GM23338 (cell line): ENCODE results near the gene ANKRD60. TPM values are rescaled to one million over a fixed set of nuclear protein-coding genes. Genes with fewer than 3 reads are reported as not detected.

ENCODE experiments used
- ATAC-seq: fragments of 200-7000 bp; cut with Tn5 transposase; 3 replicates; pipeline ENCODE4 v1.9.1; 2020
- DNase-seq: peaks from one replicate; pipeline ENCODE4 v3.0.0-alpha.2; 2015; ENCODE audit warnings: low spot score
- H2AFZ ChIP-seq: fragments of 200-600 bp; sonication (generic); 2 replicates; pipeline ENCODE4 v1.8.0; 2016; ENCODE audit warnings: antibody characterized with exemption, mild to moderate bottlenecking, moderate library complexity
- H3F3A ChIP-seq: fragments of 200-600 bp; sonication (generic); replicated peaks from 2 replicates; pipeline ENCODE4 v1.8.0; 2017; ENCODE audit warnings: antibody characterized with exemption, mixed run types, low read depth
- H3K27ac ChIP-seq: fragments of 200-600 bp; sonication (generic); 2 replicates; pipeline ENCODE4 v1.6.1; 2016; ENCODE audit warnings: low read depth
- H3K27me3 ChIP-seq: fragments of 200-600 bp; sonication (generic); 2 replicates; pipeline ENCODE4 v1.8.0; 2016; ENCODE audit warnings: mild to moderate bottlenecking, mixed run types, moderate library complexity; ENCODE audit not compliant: insufficient read depth
- H3K36me3 ChIP-seq: fragments of 200-600 bp; sonication (generic); 2 replicates; pipeline ENCODE4 v1.8.0; 2016; ENCODE audit warnings: mild to moderate bottlenecking; ENCODE audit not compliant: insufficient read depth
- H3K4me1 ChIP-seq: fragments of 200-600 bp; sonication (generic); 2 replicates; pipeline ENCODE4 v1.8.0; 2016; ENCODE audit warnings: mild to moderate bottlenecking, moderate library complexity; ENCODE audit not compliant: insufficient read depth
- H3K4me2 ChIP-seq: fragments of 200-600 bp; sonication (generic); 2 replicates; pipeline ENCODE4 v1.7.1; 2017; ENCODE audit warnings: mixed run types
- H3K4me3 ChIP-seq: fragments of 200-600 bp; sonication (generic); 2 replicates; pipeline ENCODE4 v1.6.1; 2016; ENCODE audit warnings: mixed run types
- H3K79me2 ChIP-seq: fragments of 200-600 bp; sonication (generic); replicated peaks from 2 replicates; pipeline ENCODE4 v1.8.0; 2017; ENCODE audit warnings: mild to moderate bottlenecking; ENCODE audit not compliant: insufficient read depth
- H3K9me2 ChIP-seq: fragments of 200-600 bp; sonication (generic); 2 replicates; pipeline ENCODE4 v1.8.0; 2017; ENCODE audit not compliant: insufficient read depth
- H4K20me1 ChIP-seq: fragments of 200-600 bp; sonication (generic); replicated peaks from 2 replicates; pipeline ENCODE4 v1.8.0; 2017; ENCODE audit warnings: mild to moderate bottlenecking; ENCODE audit not compliant: insufficient read depth
- H3K27ac Mint-ChIP-seq: 2 replicates; pipeline ENCODE4 v1.8.0; 2020; ENCODE audit warnings: inconsistent platforms, mild to moderate bottlenecking, moderate library complexity, mixed read lengths
- H3K27me3 Mint-ChIP-seq: 3 replicates; pipeline ENCODE4 v1.8.0; 2022; ENCODE audit warnings: low read depth, mild to moderate bottlenecking, moderate library complexity, mixed read lengths, inconsistent platforms; ENCODE audit not compliant: insufficient read depth, poor library complexity
- H3K36me3 Mint-ChIP-seq: 3 replicates; pipeline ENCODE4 v1.8.0; 2021; ENCODE audit warnings: low read depth, mild to moderate bottlenecking, inconsistent platforms, moderate library complexity, mixed read lengths
- H3K4me1 Mint-ChIP-seq: 3 replicates; pipeline ENCODE4 v1.8.0; 2020; ENCODE audit warnings: mild to moderate bottlenecking, inconsistent platforms, mixed read lengths
- H3K4me3 Mint-ChIP-seq: 3 replicates; pipeline ENCODE4 v1.8.0; 2021; ENCODE audit warnings: moderate library complexity, mild to moderate bottlenecking, inconsistent platforms, mixed read lengths
- H3K9me3 Mint-ChIP-seq: 3 replicates; pipeline ENCODE4 v1.8.0; 2020; ENCODE audit warnings: moderate library complexity, mild to moderate bottlenecking, inconsistent platforms, mixed read lengths
- EZH2 ChIP-seq: fragments of 200-600 bp; sonication (generic); IDR thresholded peaks from one replicate; pipeline ENCODE4 v1.8.0; 2017; ENCODE audit warnings: antibody characterized with exemption, mild to moderate bottlenecking, low read depth; ENCODE audit not compliant: unreplicated experiment
- EZH2phosphoT487 ChIP-seq: fragments of 200-600 bp; sonication (generic); IDR thresholded peaks from one replicate; pipeline ENCODE4 v1.8.1; 2018; ENCODE audit warnings: antibody characterized with exemption; ENCODE audit not compliant: unreplicated experiment
- JUNB ChIP-seq: IDR thresholded peaks from one replicate; pipeline ENCODE4 v1.6.1; 2016; ENCODE audit warnings: antibody characterized with exemption; ENCODE audit not compliant: unreplicated experiment
- NANOG ChIP-seq: IDR thresholded peaks from 2 replicates; pipeline ENCODE4 v1.6.1; 2016; ENCODE audit warnings: antibody characterized with exemption, borderline replicate concordance
- POLR2AphosphoS5 ChIP-seq: IDR thresholded peaks from 2 replicates; pipeline ENCODE4 v1.6.1; 2016; ENCODE audit warnings: antibody characterized with exemption, low read depth
- ZNF114 ChIP-seq: fragments of 250-450 bp; sonication (Bioruptor Pico); IDR thresholded peaks from 2 replicates; pipeline ENCODE4 v1.5.0; 2020; ENCODE audit warnings: mild to moderate bottlenecking, moderate library complexity
- ZNF331 ChIP-seq: fragments of 250-450 bp; sonication (Bioruptor Pico); IDR thresholded peaks from 2 replicates; pipeline ENCODE4 v1.5.0; 2020; ENCODE audit warnings: low read depth, mild to moderate bottlenecking, moderate library complexity
- polyA plus RNA-seq: library from polyadenylated mRNA; unstranded; fragments of >200 nt; fragmentation: Nextera tagmentation; extraction: Ambion mirVana; gene quantifications from 2 replicates; pipeline ENCODE4 v1.2.1, GENCODE V29; 2016
- total RNA-seq: library from RNA; depleted of rRNA; stranded (reverse); fragments of >200 nt; shearing (Covaris generic); gene quantifications from 2 replicates; pipeline ENCODE4 v1.2.3, GENCODE V29; 2014
- TF ChIP-seq, protein P1 (sequence below): IDR thresholded peaks from one replicate; pipeline ENCODE4 v1.6.1; 2018; ENCODE audit warnings: antibody characterized with exemption; ENCODE audit not compliant: unreplicated experiment
- TF ChIP-seq, protein P2 (sequence below): fragments of 250-450 bp; sonication (Bioruptor Pico); IDR thresholded peaks from 2 replicates; pipeline ENCODE4 v1.5.0; 2020; ENCODE audit warnings: mild to moderate bottlenecking, moderate library complexity
- TF ChIP-seq, protein P3 (sequence below): IDR thresholded peaks from 2 replicates; pipeline ENCODE4 v1.6.1; 2016; ENCODE audit warnings: antibody characterized with exemption
- TF ChIP-seq, protein P4 (sequence below), 2 experiments: fragments of 200-600 bp in 1 of 2; sonication (generic) in 1 of 2; conservative IDR thresholded peaks; 2 replicates each; pipeline versions ENCODE4 v1.5.1 to v1.6.1; 2016 to 2017; ENCODE audit warnings: antibody characterized with exemption in 2 of 2, low read depth in 2 of 2, mild to moderate bottlenecking in 2 of 2, moderate library complexity in 1 of 2

The ANKRD60 gene
- total and polyA plus RNA-seq, 2 experiments from 2014 or later, result not detected

DNA sequence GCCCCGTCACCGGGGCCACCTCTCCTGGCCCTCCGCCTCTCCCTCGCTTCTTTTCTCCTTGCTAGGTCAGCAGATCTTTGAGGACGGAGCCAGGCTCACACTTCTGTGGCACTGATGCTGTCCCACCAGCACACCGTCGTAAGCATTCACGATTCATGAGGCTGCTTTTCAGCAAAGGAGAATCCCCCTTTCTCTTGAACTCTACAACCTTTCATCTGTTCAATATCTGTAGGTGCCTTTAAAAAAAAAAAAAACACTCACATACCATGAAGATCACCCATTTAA lies 31.3 kb downstream of the ANKRD60 start:
- H2AFZ ChIP-seq, result no peak overlapping the region
- H3K4me1 ChIP-seq, result no peaks in the 10 kb centered on the region
- no peak overlapping the region for H3K27ac Mint-ChIP-seq
- no peaks in the 10 kb centered on the region for H3K4me1 Mint-ChIP-seq
- no peaks in the 10 kb centered on the region for H4K20me1 ChIP-seq
- DNase-seq (no peak), ATAC-seq (no peak)
- H3K36me3 Mint-ChIP-seq, result peaks cover 7% of the 10 kb centered on the region; the same call in 2 of the 3 replicates
- H3K4me3 Mint-ChIP-seq, result no peak overlapping the region; the same call in 2 of the 3 replicates
- H3K4me2 ChIP-seq, result no peak overlapping the region
- H3K79me2 ChIP-seq, result no peaks in the 10 kb centered on the region
- TF ChIP-seq ZNF331 (CRISPR knock-in tag), result no peak
- TF ChIP-seq ZNF114, result no peak
- TF ChIP-seq, protein P1, sequence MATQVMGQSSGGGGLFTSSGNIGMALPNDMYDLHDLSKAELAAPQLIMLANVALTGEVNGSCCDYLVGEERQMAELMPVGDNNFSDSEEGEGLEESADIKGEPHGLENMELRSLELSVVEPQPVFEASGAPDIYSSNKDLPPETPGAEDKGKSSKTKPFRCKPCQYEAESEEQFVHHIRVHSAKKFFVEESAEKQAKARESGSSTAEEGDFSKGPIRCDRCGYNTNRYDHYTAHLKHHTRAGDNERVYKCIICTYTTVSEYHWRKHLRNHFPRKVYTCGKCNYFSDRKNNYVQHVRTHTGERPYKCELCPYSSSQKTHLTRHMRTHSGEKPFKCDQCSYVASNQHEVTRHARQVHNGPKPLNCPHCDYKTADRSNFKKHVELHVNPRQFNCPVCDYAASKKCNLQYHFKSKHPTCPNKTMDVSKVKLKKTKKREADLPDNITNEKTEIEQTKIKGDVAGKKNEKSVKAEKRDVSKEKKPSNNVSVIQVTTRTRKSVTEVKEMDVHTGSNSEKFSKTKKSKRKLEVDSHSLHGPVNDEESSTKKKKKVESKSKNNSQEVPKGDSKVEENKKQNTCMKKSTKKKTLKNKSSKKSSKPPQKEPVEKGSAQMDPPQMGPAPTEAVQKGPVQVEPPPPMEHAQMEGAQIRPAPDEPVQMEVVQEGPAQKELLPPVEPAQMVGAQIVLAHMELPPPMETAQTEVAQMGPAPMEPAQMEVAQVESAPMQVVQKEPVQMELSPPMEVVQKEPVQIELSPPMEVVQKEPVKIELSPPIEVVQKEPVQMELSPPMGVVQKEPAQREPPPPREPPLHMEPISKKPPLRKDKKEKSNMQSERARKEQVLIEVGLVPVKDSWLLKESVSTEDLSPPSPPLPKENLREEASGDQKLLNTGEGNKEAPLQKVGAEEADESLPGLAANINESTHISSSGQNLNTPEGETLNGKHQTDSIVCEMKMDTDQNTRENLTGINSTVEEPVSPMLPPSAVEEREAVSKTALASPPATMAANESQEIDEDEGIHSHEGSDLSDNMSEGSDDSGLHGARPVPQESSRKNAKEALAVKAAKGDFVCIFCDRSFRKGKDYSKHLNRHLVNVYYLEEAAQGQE, result no peak
- TF ChIP-seq, protein P2, sequence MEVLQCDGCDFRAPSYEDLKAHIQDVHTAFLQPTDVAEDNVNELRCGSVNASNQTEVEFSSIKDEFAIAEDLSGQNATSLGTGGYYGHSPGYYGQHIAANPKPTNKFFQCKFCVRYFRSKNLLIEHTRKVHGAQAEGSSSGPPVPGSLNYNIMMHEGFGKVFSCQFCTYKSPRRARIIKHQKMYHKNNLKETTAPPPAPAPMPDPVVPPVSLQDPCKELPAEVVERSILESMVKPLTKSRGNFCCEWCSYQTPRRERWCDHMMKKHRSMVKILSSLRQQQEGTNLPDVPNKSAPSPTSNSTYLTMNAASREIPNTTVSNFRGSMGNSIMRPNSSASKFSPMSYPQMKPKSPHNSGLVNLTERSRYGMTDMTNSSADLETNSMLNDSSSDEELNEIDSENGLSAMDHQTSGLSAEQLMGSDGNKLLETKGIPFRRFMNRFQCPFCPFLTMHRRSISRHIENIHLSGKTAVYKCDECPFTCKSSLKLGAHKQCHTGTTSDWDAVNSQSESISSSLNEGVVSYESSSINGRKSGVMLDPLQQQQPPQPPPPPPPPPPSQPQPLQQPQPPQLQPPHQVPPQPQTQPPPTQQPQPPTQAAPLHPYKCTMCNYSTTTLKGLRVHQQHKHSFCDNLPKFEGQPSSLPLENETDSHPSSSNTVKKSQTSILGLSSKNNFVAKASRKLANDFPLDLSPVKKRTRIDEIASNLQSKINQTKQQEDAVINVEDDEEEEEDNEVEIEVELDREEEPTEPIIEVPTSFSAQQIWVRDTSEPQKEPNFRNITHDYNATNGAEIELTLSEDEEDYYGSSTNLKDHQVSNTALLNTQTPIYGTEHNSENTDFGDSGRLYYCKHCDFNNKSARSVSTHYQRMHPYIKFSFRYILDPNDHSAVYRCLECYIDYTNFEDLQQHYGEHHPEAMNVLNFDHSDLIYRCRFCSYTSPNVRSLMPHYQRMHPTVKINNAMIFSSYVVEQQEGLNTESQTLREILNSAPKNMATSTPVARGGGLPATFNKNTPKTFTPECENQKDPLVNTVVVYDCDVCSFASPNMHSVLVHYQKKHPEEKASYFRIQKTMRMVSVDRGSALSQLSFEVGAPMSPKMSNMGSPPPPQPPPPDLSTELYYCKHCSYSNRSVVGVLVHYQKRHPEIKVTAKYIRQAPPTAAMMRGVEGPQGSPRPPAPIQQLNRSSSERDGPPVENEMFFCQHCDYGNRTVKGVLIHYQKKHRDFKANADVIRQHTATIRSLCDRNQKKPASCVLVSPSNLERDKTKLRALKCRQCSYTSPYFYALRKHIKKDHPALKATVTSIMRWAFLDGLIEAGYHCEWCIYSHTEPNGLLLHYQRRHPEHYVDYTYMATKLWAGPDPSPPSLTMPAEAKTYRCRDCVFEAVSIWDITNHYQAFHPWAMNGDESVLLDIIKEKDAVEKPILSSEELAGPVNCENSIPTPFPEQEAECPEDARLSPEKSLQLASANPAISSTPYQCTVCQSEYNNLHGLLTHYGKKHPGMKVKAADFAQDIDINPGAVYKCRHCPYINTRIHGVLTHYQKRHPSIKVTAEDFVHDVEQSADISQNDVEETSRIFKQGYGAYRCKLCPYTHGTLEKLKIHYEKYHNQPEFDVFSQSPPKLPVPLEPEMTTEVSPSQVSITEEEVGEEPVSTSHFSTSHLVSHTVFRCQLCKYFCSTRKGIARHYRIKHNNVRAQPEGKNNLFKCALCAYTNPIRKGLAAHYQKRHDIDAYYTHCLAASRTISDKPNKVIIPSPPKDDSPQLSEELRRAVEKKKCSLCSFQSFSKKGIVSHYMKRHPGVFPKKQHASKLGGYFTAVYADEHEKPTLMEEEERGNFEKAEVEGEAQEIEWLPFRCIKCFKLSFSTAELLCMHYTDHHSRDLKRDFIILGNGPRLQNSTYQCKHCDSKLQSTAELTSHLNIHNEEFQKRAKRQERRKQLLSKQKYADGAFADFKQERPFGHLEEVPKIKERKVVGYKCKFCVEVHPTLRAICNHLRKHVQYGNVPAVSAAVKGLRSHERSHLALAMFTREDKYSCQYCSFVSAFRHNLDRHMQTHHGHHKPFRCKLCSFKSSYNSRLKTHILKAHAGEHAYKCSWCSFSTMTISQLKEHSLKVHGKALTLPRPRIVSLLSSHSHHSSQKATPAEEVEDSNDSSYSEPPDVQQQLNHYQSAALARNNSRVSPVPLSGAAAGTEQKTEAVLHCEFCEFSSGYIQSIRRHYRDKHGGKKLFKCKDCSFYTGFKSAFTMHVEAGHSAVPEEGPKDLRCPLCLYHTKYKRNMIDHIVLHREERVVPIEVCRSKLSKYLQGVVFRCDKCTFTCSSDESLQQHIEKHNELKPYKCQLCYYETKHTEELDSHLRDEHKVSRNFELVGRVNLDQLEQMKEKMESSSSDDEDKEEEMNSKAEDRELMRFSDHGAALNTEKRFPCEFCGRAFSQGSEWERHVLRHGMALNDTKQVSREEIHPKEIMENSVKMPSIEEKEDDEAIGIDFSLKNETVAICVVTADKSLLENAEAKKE (CRISPR knock-in tag), result no peak
- TF ChIP-seq, protein P3, sequence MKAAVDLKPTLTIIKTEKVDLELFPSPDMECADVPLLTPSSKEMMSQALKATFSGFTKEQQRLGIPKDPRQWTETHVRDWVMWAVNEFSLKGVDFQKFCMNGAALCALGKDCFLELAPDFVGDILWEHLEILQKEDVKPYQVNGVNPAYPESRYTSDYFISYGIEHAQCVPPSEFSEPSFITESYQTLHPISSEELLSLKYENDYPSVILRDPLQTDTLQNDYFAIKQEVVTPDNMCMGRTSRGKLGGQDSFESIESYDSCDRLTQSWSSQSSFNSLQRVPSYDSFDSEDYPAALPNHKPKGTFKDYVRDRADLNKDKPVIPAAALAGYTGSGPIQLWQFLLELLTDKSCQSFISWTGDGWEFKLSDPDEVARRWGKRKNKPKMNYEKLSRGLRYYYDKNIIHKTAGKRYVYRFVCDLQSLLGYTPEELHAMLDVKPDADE, result no peak
- TF ChIP-seq EZH2phosphoT487, result no peak
- TF ChIP-seq NANOG, result no peak
- no peak for TF ChIP-seq POLR2AphosphoS5
- TF ChIP-seq JUNB, result no peak
- TF ChIP-seq, protein P4, sequence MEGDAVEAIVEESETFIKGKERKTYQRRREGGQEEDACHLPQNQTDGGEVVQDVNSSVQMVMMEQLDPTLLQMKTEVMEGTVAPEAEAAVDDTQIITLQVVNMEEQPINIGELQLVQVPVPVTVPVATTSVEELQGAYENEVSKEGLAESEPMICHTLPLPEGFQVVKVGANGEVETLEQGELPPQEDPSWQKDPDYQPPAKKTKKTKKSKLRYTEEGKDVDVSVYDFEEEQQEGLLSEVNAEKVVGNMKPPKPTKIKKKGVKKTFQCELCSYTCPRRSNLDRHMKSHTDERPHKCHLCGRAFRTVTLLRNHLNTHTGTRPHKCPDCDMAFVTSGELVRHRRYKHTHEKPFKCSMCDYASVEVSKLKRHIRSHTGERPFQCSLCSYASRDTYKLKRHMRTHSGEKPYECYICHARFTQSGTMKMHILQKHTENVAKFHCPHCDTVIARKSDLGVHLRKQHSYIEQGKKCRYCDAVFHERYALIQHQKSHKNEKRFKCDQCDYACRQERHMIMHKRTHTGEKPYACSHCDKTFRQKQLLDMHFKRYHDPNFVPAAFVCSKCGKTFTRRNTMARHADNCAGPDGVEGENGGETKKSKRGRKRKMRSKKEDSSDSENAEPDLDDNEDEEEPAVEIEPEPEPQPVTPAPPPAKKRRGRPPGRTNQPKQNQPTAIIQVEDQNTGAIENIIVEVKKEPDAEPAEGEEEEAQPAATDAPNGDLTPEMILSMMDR (conservative IDR thresholded peaks at IDR 0.05; ENCODE audit: low read depth in 2 of 2), result no peak
- TF ChIP-seq EZH2, result no peak
- no peak overlapping the region for H3K27ac ChIP-seq
- peaks cover 9% of the 10 kb centered on the region for H3K9me3 Mint-ChIP-seq
- H3K27me3 ChIP-seq, result no peaks in the 10 kb centered on the region
- H3K4me3 ChIP-seq, result no peak overlapping the region
- H3F3A ChIP-seq, result no peaks in the 10 kb centered on the region
- H3K9me2 ChIP-seq, result no peaks in the 10 kb centered on the region
- H3K27me3 Mint-ChIP-seq, result peaks cover 14% of the 10 kb centered on the region
- no peaks in the 10 kb centered on the region for H3K36me3 ChIP-seq
